ENCODE results near the gene WNT8B.
A peak's percentile ranks its signal among the peaks of the same experiment; 100 is the strongest.

The WNT8B gene

GRCh38 chr10:100483876-100484666, 21.3 kb downstream of the WNT8B start:
- no peak for DNase-seq

- DNase-seq, result no peak
These were observed 22.6 kb downstream of the WNT8B start for GRCh38 chr10:100485366-100485765.

- no peak for DNase-seq
These were observed 23.1 kb downstream of the WNT8B start for GRCh38 chr10:100485801-100486495.

GRCh38 chr10:100487529-100487928, 24.7 kb downstream of the WNT8B start:
- DNase-seq, result no peak

GRCh38 chr10:100489396-100489795, 26.6 kb downstream of the WNT8B start:
- no peak for DNase-seq

GRCh38 chr10:100490531-100490930, 27.7 kb downstream of the WNT8B start:
- DNase-seq, result no peak

GRCh38 chr10:100496567-100496966, 33.8 kb downstream of the WNT8B start:
- no peak for DNase-seq

- no peak for DNase-seq
These were observed 35.2 kb downstream of the WNT8B start for GRCh38 chr10:100498059-100498458.

GRCh38 chr10:100501423-100501822, 38.6 kb downstream of the WNT8B start:
- DNase-seq, result no peak

- no peak for DNase-seq
These were observed 40.2 kb downstream of the WNT8B start for GRCh38 chr10:100502926-100503494.

- no peak for DNase-seq
These were observed 41.3 kb downstream of the WNT8B start for GRCh38 chr10:100504096-100504495.

GRCh38 chr10:100505164-100505563, 42.4 kb downstream of the WNT8B start:
- DNase-seq, result no peak

GRCh38 chr10:100506596-100507356, 44.0 kb downstream of the WNT8B start:
- DNase-seq, result peak; percentile 41

GRCh38 chr10:100507357-100507732, 44.5 kb downstream of the WNT8B start:
- DNase-seq, result no peak

GRCh38 chr10:100508266-100508665, 45.5 kb downstream of the WNT8B start:
- no peak for DNase-seq

- DNase-seq, result peak; percentile 54
These were observed 45.9 kb downstream of the WNT8B start for GRCh38 chr10:100508691-100509150.

- peak; percentile 68 for DNase-seq
These were observed 46.5 kb downstream of the WNT8B start for GRCh38 chr10:100509241-100509840.

GRCh38 chr10:100510533-100511308, 47.9 kb downstream of the WNT8B start:
- peak; percentile 74 for DNase-seq

- no peak for DNase-seq
These were observed 52.8 kb downstream of the WNT8B start for GRCh38 chr10:100515612-100516011.

- no peak for DNase-seq
These were observed 54.0 kb downstream of the WNT8B start for GRCh38 chr10:100516847-100517246.

GRCh38 chr10:100518761-100519241, 56.0 kb downstream of the WNT8B start:
- peak; percentile 70 for DNase-seq

Measured in activated CD4-positive, alpha-beta T cell treated with anti-CD3 and anti-CD28 coated beads for 48 hours (primary cell).